Effector memory CD8-positive, alpha-beta T cell (primary cell): Measurements from ENCODE around the gene LUZP2.

Source experiments
- ATAC-seq: fragments of 150-1000 bp; cut with Tn5 transposase; replicated peaks from 2 replicates; pipeline ENCODE4 v1.10.0; 2021; ENCODE audit warnings: mild to moderate bottlenecking, moderate library complexity
- DNase-seq, 3 experiments: peaks; one replicate each; pipeline ENCODE4 v3.0.0; 2021
- H3K27ac Mint-ChIP-seq, 2 donors: one replicate each; pipeline ENCODE4 v1.8.0; 2022; ENCODE audit warnings: mild to moderate bottlenecking in 2 of 2, mixed read lengths in 2 of 2, moderate library complexity in 2 of 2
- H3K27me3 Mint-ChIP-seq, 2 donors: one replicate each; pipeline ENCODE4 v1.8.0; 2022; ENCODE audit warnings: mixed read lengths in 2 of 2
- H3K36me3 Mint-ChIP-seq: one replicate; pipeline ENCODE4 v1.8.0; 2022; ENCODE audit warnings: mild to moderate bottlenecking, moderate library complexity, mixed read lengths; ENCODE audit not compliant: insufficient read depth
- H3K4me1 Mint-ChIP-seq, 2 donors: one replicate each; pipeline ENCODE4 v1.8.0; 2022; ENCODE audit warnings: low read depth in 2 of 2, mixed read lengths in 2 of 2
- H3K4me3 Mint-ChIP-seq, 2 donors: one replicate each; pipeline ENCODE4 v1.8.0; 2022; ENCODE audit warnings: mild to moderate bottlenecking in 2 of 2, mixed read lengths in 2 of 2, moderate library complexity in 2 of 2
- H3K9me3 Mint-ChIP-seq, 2 donors: one replicate each; pipeline ENCODE4 v1.8.0; 2022; ENCODE audit warnings: mixed read lengths in 2 of 2

LUZP2 gene

GRCh38 chr11:24514219-24514594 is 17.4 kb downstream of the LUZP2 start:
- Mint-ChIP-seq H3K9me3 (peaks cover 0 to 10% of the 10 kb centered on the region in 2 donors), H3K4me1 (no peaks in the 10 kb centered on the region), H3K27me3 (no peaks in the 10 kb centered on the region), H3K4me3 (no peak overlapping the region), H3K27ac (no peak overlapping the region), H3K36me3 (no peaks in the 10 kb centered on the region)
- no peak for ATAC-seq
- DNase-seq, result no peak

- DNase-seq (no peak), ATAC-seq (no peak)
- Mint-ChIP-seq H3K27me3 (no peaks in the 10 kb centered on the region), H3K27ac (no peak overlapping the region), H3K36me3 (no peaks in the 10 kb centered on the region), H3K4me1 (no peaks in the 10 kb centered on the region), H3K4me3 (no peak overlapping the region), H3K9me3 (peaks cover 0 to 10% of the 10 kb centered on the region in 2 donors)
Measured at GRCh38 chr11:24515632-24516031, 18.8 kb downstream of the LUZP2 start.

GRCh38 chr11:24516638-24517037 is 19.8 kb downstream of the LUZP2 start:
- Mint-ChIP-seq H3K27ac (no peak overlapping the region), H3K9me3 (peaks cover 0 to 10% of the 10 kb centered on the region in 2 donors), H3K27me3 (no peaks in the 10 kb centered on the region), H3K36me3 (no peaks in the 10 kb centered on the region), H3K4me3 (no peak overlapping the region), H3K4me1 (no peaks in the 10 kb centered on the region)
- ATAC-seq (no peak), DNase-seq (no peak)

GRCh38 chr11:24521601-24522000 is 24.7 kb downstream of the LUZP2 start:
- DNase-seq, result no peak
- no peaks in the 10 kb centered on the region for H3K27me3 Mint-ChIP-seq
- no peaks in the 10 kb centered on the region for H3K36me3 Mint-ChIP-seq
- H3K27ac Mint-ChIP-seq, result no peak overlapping the region
- ATAC-seq, result no peak
- no peaks in the 10 kb centered on the region for H3K9me3 Mint-ChIP-seq
- H3K4me1 Mint-ChIP-seq, result no peaks in the 10 kb centered on the region
- H3K4me3 Mint-ChIP-seq, result no peak overlapping the region

GRCh38 chr11:24524156-24524555 is 27.3 kb downstream of the LUZP2 start:
- no peaks in the 10 kb centered on the region for H3K36me3 Mint-ChIP-seq
- ATAC-seq (no peak), DNase-seq (no peak)
- H3K27ac Mint-ChIP-seq, result no peak overlapping the region
- H3K4me3 Mint-ChIP-seq, result no peak overlapping the region
- peaks cover 0 to 1% of the 10 kb centered on the region in 2 donors for H3K9me3 Mint-ChIP-seq
- no peaks in the 10 kb centered on the region for H3K27me3 Mint-ChIP-seq
- no peaks in the 10 kb centered on the region for H3K4me1 Mint-ChIP-seq

- Mint-ChIP-seq H3K4me1 (no peaks in the 10 kb centered on the region), H3K36me3 (no peaks in the 10 kb centered on the region), H3K27ac (no peak overlapping the region), H3K9me3 (peaks cover 0 to 1% of the 10 kb centered on the region in 2 donors), H3K27me3 (no peaks in the 10 kb centered on the region), H3K4me3 (no peak overlapping the region)
- no peak for ATAC-seq
- DNase-seq, result no peak
Measured at GRCh38 chr11:24531528-24531927, 34.7 kb downstream of the LUZP2 start.

GRCh38 chr11:24543771-24544170 is 46.9 kb downstream of the LUZP2 start:
- H3K27me3 Mint-ChIP-seq, result no peaks in the 10 kb centered on the region
- DNase-seq, result no peak
- no peak for ATAC-seq
- peaks cover 0 to 11% of the 10 kb centered on the region in 2 donors for H3K9me3 Mint-ChIP-seq
- H3K4me1 Mint-ChIP-seq, result no peaks in the 10 kb centered on the region
- H3K4me3 Mint-ChIP-seq, result no peak overlapping the region
- H3K27ac Mint-ChIP-seq, result no peak overlapping the region
- H3K36me3 Mint-ChIP-seq, result no peaks in the 10 kb centered on the region

- Mint-ChIP-seq H3K27ac (no peak overlapping the region), H3K27me3 (no peaks in the 10 kb centered on the region), H3K36me3 (no peaks in the 10 kb centered on the region), H3K4me1 (no peaks in the 10 kb centered on the region), H3K4me3 (no peak overlapping the region), H3K9me3 (peaks cover 0 to 2% of the 10 kb centered on the region in 2 donors)
- ATAC-seq (no peak), DNase-seq (no peak)
Measured at GRCh38 chr11:24556693-24557092, 59.8 kb downstream of the LUZP2 start.

- H3K9me3 Mint-ChIP-seq, result peaks cover 0 to 2% of the 10 kb centered on the region in 2 donors
- H3K27ac Mint-ChIP-seq, result no peak overlapping the region
- no peak overlapping the region for H3K4me3 Mint-ChIP-seq
- H3K27me3 Mint-ChIP-seq, result no peaks in the 10 kb centered on the region
- H3K36me3 Mint-ChIP-seq, result no peaks in the 10 kb centered on the region
- ATAC-seq (no peak), DNase-seq (no peak)
- no peaks in the 10 kb centered on the region for H3K4me1 Mint-ChIP-seq
Measured at GRCh38 chr11:24559315-24559714, 62.5 kb downstream of the LUZP2 start.

GRCh38 chr11:24560324-24560723 is 63.5 kb downstream of the LUZP2 start:
- Mint-ChIP-seq H3K27ac (no peak overlapping the region), H3K36me3 (no peaks in the 10 kb centered on the region), H3K4me1 (no peaks in the 10 kb centered on the region), H3K4me3 (no peak overlapping the region), H3K9me3 (peaks cover 0 to 4% of the 10 kb centered on the region in 2 donors), H3K27me3 (no peaks in the 10 kb centered on the region)
- DNase-seq (no peak), ATAC-seq (no peak)

GRCh38 chr11:24567380-24567779 is 70.5 kb downstream of the LUZP2 start:
- Mint-ChIP-seq H3K27ac (no peak overlapping the region), H3K9me3 (peaks cover 0 to 1% of the 10 kb centered on the region in 2 donors), H3K4me3 (no peak overlapping the region), H3K36me3 (no peaks in the 10 kb centered on the region), H3K4me1 (no peaks in the 10 kb centered on the region), H3K27me3 (no peaks in the 10 kb centered on the region)
- DNase-seq (no peak), ATAC-seq (no peak)

GRCh38 chr11:24572376-24572775 is 75.5 kb downstream of the LUZP2 start:
- ATAC-seq (no peak), DNase-seq (no peak)
- Mint-ChIP-seq H3K4me3 (no peak overlapping the region), H3K4me1 (no peaks in the 10 kb centered on the region), H3K27me3 (no peaks in the 10 kb centered on the region), H3K36me3 (no peaks in the 10 kb centered on the region), H3K9me3 (peaks cover 0 to 3% of the 10 kb centered on the region in 2 donors), H3K27ac (no peak overlapping the region)

GRCh38 chr11:24574461-24574860 is 77.6 kb downstream of the LUZP2 start:
- H3K4me1 Mint-ChIP-seq, result no peaks in the 10 kb centered on the region
- no peak for ATAC-seq
- no peaks in the 10 kb centered on the region for H3K27me3 Mint-ChIP-seq
- no peak overlapping the region for H3K27ac Mint-ChIP-seq
- peaks cover 0 to 6% of the 10 kb centered on the region in 2 donors for H3K9me3 Mint-ChIP-seq
- H3K4me3 Mint-ChIP-seq, result no peak overlapping the region
- H3K36me3 Mint-ChIP-seq, result no peaks in the 10 kb centered on the region
- DNase-seq, result no peak

- Mint-ChIP-seq H3K27me3 (no peaks in the 10 kb centered on the region), H3K4me1 (no peaks in the 10 kb centered on the region), H3K27ac (no peak overlapping the region), H3K36me3 (no peaks in the 10 kb centered on the region), H3K4me3 (no peak overlapping the region), H3K9me3 (peaks cover 0 to 6% of the 10 kb centered on the region in 2 donors)
- ATAC-seq (no peak), DNase-seq (no peak)
Measured at GRCh38 chr11:24575392-24575791, 78.5 kb downstream of the LUZP2 start.

GRCh38 chr11:24585192-24585591 is 88.3 kb downstream of the LUZP2 start:
- no peak for ATAC-seq
- no peaks in the 10 kb centered on the region for H3K36me3 Mint-ChIP-seq
- no peak overlapping the region for H3K27ac Mint-ChIP-seq
- no peaks in the 10 kb centered on the region for H3K27me3 Mint-ChIP-seq
- H3K4me1 Mint-ChIP-seq, result no peaks in the 10 kb centered on the region
- no peak overlapping the region for H3K4me3 Mint-ChIP-seq
- DNase-seq, result no peak
- peaks cover 0 to 12% of the 10 kb centered on the region in 2 donors for H3K9me3 Mint-ChIP-seq
